AG04450 (cell line): ENCODE measurements around the gene PACSIN2. TPM values are rescaled to one million over a fixed set of nuclear protein-coding genes. Genes with fewer than 3 reads are reported as not detected.

ENCODE experiments used
- CTCF ChIA-PET: fragments of 300-600, 350-600 bp; formaldehyde crosslinking; extraction: SDS; loops from one replicate; lab custom pipeline; 2022; ENCODE audit warnings: antibody characterized with exemption, inconsistent platforms; lab: Charles Lee
- POLR2A ChIA-PET: fragments of 350-600 bp; formaldehyde crosslinking; extraction: SDS; loops from one replicate; lab custom pipeline; 2021; ENCODE audit warnings: antibody characterized with exemption, inconsistent platforms; lab: Yijun Ruan, JAX
- DNase-seq: peaks from one replicate; pipeline ENCODE4 v3.0.0-alpha.2; 2011; ENCODE audit warnings: low read depth, low spot score
- H3K27ac ChIP-seq: one replicate; pipeline ENCODE4 v1.5.1; 2012; ENCODE audit warnings: low read depth, low read length, control low read depth
- H3K27me3 ChIP-seq: one replicate; pipeline ENCODE4 v1.6.0; 2012; ENCODE audit warnings: low read length; ENCODE audit not compliant: control insufficient read depth, insufficient read depth
- H3K4me3 ChIP-seq: 2 replicates; pipeline ENCODE4 v1.5.1; 2011; ENCODE audit warnings: mild to moderate bottlenecking, low read depth, low read length, control low read depth
- H3K9me3 ChIP-seq: 2 replicates; pipeline ENCODE4 v1.5.1; 2012; ENCODE audit warnings: low read length; ENCODE audit not compliant: control insufficient read depth, insufficient read depth
- CTCF ChIP-seq: IDR thresholded peaks from 2 replicates; pipeline ENCODE4 v1.5.1; 2011; ENCODE audit warnings: low read depth, low read length, control low read depth, inconsistent platforms
- polyA plus RNA-seq: library from polyadenylated mRNA; depleted of rRNA; stranded (reverse); fragments of >200 nt; gene quantifications from 2 replicates; pipeline ENCODE4 v1.2.3, GENCODE V29; 2011

The PACSIN2 gene
- polyA plus RNA-seq, 1 experiment = 59.6 TPM

DNA sequence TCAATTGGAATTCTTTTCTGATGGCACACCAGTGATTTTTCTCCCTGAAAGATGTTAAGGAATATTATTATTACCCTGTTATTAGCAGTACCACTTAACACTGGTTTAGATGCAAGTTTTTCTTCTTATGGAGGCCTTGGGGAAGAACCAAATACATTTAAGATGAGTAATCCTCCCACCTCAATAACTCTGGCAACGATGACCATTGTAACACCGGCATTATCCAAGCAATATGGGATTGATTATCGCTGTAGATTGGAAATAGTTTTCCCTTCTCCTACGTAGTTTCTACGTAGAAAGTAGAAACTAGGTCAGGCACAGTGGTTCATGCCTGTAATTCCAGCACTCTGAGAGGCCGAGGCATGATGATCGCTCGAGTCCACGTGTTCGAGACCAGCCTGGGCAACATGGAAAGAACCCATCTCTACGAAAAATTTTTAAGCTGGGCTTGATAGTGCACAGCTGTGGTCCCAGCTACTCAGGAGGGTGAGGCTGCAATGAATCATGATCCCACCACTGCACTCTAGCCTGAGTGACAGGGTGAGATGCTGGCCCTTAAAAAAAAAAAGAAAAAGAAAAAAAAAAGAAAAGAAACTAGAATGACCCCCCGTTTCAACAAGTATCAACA lies 45.5 kb downstream of the PACSIN2 start:
- Histone ChIP-seq H3K9me3 (peaks cover 10% of the 10 kb centered on the region; the same call in 1 of the 2 replicates), H3K27ac (peak overlapping the region; percentile 23), H3K27me3 (no peaks in the 10 kb centered on the region), H3K4me3 (no peak overlapping the region)
- CTCF ChIA-PET = no interaction called here
- TF ChIP-seq CTCF = no peak
- no peak for DNase-seq
- POLR2A ChIA-PET = no interaction called here

DNA sequence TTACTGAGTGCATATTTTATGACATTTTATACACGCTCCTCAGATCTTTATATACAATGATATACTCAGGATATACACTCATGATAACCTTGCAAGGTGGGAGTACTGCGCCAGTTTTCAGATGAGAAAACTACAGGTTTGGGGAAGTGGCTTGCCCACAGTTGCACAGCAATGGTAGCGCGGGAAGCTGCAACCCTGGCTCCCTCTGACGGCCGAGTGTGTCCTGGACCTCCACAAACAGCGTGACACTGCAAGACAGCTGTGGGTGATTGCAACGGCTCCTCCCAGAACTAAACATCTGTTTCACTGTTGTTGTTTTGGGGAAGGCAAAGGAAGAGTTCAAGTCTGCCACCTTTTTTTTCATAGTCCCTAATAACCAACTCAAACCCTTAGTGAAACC lies 47.0 kb downstream of the PACSIN2 start:
- H3K4me3 ChIP-seq = no peak overlapping the region
- peaks cover 10% of the 10 kb centered on the region; the same call in 1 of the 2 replicates for H3K9me3 ChIP-seq
- CTCF ChIA-PET = no interaction called here
- no peak for TF ChIP-seq CTCF
- POLR2A ChIA-PET = no interaction called here
- H3K27me3 ChIP-seq = no peaks in the 10 kb centered on the region
- H3K27ac ChIP-seq = no peak overlapping the region
- no peak for DNase-seq

- no peak overlapping the region for H3K27ac ChIP-seq
- DNase-seq = no peak
- CTCF ChIA-PET = no interaction called here
- H3K9me3 ChIP-seq = peaks cover 10% of the 10 kb centered on the region; the same call in 1 of the 2 replicates
- POLR2A ChIA-PET = no interaction called here
- H3K4me3 ChIP-seq = no peak overlapping the region
- no peaks in the 10 kb centered on the region for H3K27me3 ChIP-seq
- no peak for TF ChIP-seq CTCF
Measured at GRCh38 chr22:42967005-42967404, 47.9 kb downstream of the PACSIN2 start.

DNA sequence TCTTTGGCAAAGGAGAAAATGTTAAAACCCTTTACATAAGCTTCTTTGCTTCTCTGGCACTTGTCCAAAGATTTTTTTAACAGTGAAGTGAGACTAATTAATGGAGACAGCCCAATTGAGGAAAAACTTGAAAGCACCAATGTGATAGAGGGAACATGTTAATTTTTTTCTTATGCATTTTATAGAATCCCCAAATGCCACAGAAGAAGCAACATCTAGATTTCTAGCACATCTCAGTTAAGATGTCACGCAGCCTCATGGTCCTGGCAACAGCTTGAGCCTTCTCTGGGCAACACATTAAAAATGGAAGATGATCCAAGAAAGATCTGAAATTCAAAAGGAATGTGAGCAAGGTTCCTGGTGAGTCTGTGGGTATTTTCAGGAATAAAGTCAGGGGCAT lies 48.5 kb downstream of the PACSIN2 start:
- H3K4me3 ChIP-seq = no peak overlapping the region
- ChIA-PET CTCF (interaction anchor here (0.6 kb wide), 1 partner anchor 91 kb away, joined by 3 read pairs; no protein-coding TSS in a partner anchor), POLR2A (no interaction called here)
- no peak for DNase-seq
- H3K27me3 ChIP-seq = no peaks in the 10 kb centered on the region
- peaks cover 10% of the 10 kb centered on the region; the same call in 1 of the 2 replicates for H3K9me3 ChIP-seq
- H3K27ac ChIP-seq = no peak overlapping the region
- TF ChIP-seq CTCF = no peak

DNA sequence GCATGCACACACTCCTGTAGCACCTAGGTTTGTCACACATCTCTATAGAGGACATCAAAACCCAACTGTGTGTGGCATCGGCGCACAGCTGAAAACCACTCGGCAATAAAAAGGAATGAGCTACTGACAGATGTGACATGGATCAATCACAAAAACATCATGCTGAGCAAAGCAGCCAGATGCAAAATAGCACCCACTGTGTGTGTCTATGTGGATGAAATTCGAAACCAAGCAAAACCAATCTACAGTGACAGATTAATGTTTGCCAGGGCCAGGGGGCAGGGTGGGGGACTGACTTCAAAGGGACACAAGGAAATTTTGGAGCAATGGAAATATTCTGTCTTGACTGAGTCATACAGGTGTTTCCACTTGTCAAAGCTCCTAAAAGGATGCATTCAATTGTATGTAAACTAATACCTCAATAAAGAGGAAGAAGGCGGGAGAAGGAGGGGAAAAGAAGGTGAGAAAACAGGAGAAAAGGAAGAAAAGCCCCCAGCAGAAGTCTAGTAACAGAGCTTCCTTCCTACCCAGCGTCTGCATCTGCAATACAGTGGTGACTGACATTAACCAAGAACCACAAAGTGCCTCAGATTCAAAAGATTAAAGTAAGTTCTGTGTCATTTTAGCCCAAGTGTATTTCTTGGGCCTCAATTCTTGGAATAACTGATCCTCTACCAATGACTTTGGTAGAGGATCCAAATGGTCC lies 49.8 kb downstream of the PACSIN2 start:
- no peak for TF ChIP-seq CTCF
- CTCF ChIA-PET = no interaction called here
- Histone ChIP-seq H3K27ac (no peak overlapping the region), H3K27me3 (no peaks in the 10 kb centered on the region), H3K9me3 (no peaks in the 10 kb centered on the region; the same call in 1 of the 2 replicates), H3K4me3 (no peak overlapping the region)
- POLR2A ChIA-PET = interaction anchor here (1.3 kb wide), 1 partner anchor 25 kb away, joined by 3 read pairs; no protein-coding TSS in a partner anchor
- DNase-seq = no peak
